Measurements from ENCODE around the gene TEX22.

The TEX22 gene

DNA sequence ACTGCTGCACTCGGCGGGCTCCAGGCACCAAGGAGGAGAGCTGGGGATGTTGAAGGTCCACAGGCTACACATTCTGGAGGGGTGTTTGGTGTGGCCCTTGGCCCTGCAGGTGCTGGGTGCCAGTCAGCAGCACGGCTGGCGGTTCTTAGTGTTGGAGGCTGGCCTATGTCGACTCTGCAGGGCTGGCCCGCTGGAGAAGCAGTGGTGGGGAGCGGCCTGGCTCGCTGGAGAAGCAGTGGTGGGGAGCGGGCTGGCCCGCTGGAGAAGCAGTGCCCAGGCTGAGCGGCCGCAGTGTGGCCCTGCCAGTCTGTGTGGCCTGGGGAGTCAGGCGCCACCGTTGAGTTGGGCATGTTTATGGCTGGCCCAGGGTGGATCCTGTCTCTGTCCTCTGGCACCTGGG is 48.6 kb downstream of the TEX22 start:
- no peak overlapping the region for H3K27ac ChIP-seq (ENCODE audit: low read depth, low read length)
- no peaks in the 10 kb centered on the region for H3K9me2 ChIP-seq (replicated peaks; ENCODE audit: control insufficient read depth, low read length)
- no peaks in the 10 kb centered on the region for H3K4me1 ChIP-seq (ENCODE audit: control insufficient read depth, low read length)
- no peak for TF ChIP-seq EZH2phosphoT487 (IDR thresholded peaks at IDR 0.05; ENCODE audit: borderline replicate concordance, low read length)
- TF ChIP-seq, protein P1, sequence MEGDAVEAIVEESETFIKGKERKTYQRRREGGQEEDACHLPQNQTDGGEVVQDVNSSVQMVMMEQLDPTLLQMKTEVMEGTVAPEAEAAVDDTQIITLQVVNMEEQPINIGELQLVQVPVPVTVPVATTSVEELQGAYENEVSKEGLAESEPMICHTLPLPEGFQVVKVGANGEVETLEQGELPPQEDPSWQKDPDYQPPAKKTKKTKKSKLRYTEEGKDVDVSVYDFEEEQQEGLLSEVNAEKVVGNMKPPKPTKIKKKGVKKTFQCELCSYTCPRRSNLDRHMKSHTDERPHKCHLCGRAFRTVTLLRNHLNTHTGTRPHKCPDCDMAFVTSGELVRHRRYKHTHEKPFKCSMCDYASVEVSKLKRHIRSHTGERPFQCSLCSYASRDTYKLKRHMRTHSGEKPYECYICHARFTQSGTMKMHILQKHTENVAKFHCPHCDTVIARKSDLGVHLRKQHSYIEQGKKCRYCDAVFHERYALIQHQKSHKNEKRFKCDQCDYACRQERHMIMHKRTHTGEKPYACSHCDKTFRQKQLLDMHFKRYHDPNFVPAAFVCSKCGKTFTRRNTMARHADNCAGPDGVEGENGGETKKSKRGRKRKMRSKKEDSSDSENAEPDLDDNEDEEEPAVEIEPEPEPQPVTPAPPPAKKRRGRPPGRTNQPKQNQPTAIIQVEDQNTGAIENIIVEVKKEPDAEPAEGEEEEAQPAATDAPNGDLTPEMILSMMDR (IDR thresholded peaks at IDR 0.05; ENCODE audit: low read depth, low read length, poor library complexity, severe bottlenecking), result no peak
- no peak overlapping the region for H3K4me2 ChIP-seq (ENCODE audit: low read length)
- peaks cover 16% of the 10 kb centered on the region for H3K79me2 ChIP-seq (ENCODE audit: control insufficient read depth, low read length)
- no peak overlapping the region for H3K4me3 ChIP-seq (ENCODE audit: low read length)
- no peaks in the 10 kb centered on the region for H3K27me3 ChIP-seq (ENCODE audit: control insufficient read depth, low read length)
- H4K20me1 ChIP-seq (ENCODE audit: control insufficient read depth, insufficient read depth, low read depth, low read length), result 0 out of 2 replicates have a peak, but pooled peaks cover 3% of the 10 kb centered on the region
- peaks cover 45% of the 10 kb centered on the region for H3K36me3 ChIP-seq (ENCODE audit: control insufficient read depth, low read length)
- no peaks in the 10 kb centered on the region for H3F3A ChIP-seq (ENCODE audit: control insufficient read depth, insufficient read depth)
- no peaks in the 10 kb centered on the region for H3K9me3 ChIP-seq (ENCODE audit: control insufficient read depth, insufficient read depth, low read length)

DNA sequence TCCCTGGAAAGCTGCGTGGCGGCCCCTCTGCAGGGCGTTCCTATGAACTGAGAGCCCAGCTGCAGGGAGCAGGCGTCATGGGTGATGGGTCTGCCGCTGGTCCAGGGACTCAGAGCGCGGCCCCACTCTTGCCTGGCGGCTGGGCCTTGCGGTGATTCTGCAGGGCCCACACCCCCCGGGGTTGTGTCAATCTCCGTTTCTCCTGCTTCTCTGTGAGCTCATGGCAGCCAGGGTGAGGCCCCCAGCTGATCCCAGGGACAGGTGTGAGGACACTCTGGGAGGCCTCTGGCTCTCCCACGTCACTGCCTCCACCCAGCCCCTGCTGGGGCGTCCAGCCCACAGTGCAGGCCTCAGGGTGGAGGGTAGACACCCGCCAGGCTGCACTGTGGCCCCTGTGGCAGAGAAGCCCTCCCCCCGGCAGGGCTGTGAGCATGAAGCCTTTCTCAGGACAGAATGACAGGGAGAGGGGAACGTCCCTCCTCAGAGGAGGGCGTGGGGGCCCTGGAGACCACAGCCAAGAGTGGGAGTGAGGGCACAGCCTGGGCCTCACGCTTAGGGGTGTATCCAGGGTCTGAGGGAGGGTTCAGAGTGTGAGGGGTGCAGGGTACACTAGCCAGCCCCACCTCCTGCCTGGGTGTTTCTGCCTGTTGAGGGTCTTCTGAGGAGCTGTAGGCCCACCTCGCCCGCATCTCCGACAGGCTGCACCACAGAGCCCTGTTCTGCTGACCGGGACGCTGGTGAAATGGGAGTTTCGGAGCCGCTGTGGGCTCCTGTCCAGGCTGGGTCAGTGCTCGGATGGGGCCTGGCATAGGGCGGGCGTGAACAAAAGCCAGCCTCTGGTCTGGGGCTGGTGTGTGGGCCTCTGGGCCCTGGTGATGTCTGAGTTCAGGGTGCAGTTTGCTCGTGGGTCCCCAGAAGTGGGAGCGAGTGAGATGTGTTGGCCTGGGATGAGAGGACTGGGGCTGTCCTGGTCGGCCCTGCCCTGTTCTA is 49.6 kb downstream of the TEX22 start:
- H3K27me3 ChIP-seq (ENCODE audit: control insufficient read depth, low read length), result no peaks in the 10 kb centered on the region
- H3K4me1 ChIP-seq (ENCODE audit: control insufficient read depth, low read length), result no peaks in the 10 kb centered on the region
- H3K79me2 ChIP-seq (ENCODE audit: control insufficient read depth, low read length), result peaks cover 14% of the 10 kb centered on the region
- H3K36me3 ChIP-seq (ENCODE audit: control insufficient read depth, low read length), result peaks cover 44% of the 10 kb centered on the region
- no peak overlapping the region for H3K4me3 ChIP-seq (ENCODE audit: low read length)
- H3K9me2 ChIP-seq (replicated peaks; ENCODE audit: control insufficient read depth, low read length), result no peaks in the 10 kb centered on the region
- TF ChIP-seq, protein P1 (IDR thresholded peaks at IDR 0.05; ENCODE audit: low read depth, low read length, poor library complexity, severe bottlenecking), result no peak
- TF ChIP-seq EZH2phosphoT487 (IDR thresholded peaks at IDR 0.05; ENCODE audit: borderline replicate concordance, low read length), result no peak
- H3F3A ChIP-seq (ENCODE audit: control insufficient read depth, insufficient read depth), result no peaks in the 10 kb centered on the region
- no peak overlapping the region for H3K27ac ChIP-seq (ENCODE audit: low read depth, low read length)
- H4K20me1 ChIP-seq (ENCODE audit: control insufficient read depth, insufficient read depth, low read depth, low read length), result 0 out of 2 replicates have a peak, but pooled peaks cover 1% of the 10 kb centered on the region
- no peak overlapping the region for H3K4me2 ChIP-seq (ENCODE audit: low read length)
- H3K9me3 ChIP-seq (ENCODE audit: control insufficient read depth, insufficient read depth, low read length), result no peaks in the 10 kb centered on the region

DNA sequence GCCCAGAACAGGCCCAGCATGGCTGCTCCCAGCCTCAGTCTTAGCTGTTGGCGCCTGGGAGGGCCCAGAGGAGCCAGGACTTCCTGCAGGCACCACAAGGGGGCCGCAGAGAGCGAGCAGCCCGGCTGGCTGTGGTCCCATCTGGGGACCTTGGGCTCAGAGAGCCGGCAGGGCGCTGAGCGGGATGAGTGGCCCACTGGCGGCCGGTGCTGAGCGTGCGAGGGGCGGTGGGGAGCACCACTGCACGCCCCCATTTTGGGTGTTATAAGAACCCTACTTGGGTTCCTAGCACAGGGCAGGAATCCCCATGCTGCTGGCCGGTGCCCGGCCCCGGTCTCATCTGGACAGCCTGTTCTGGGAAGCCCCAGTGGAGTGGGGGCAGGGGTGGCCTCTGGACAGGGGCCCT is 50.4 kb downstream of the TEX22 start:
- Histone ChIP-seq H3K27ac (ENCODE audit: low read depth, low read length) (no peak overlapping the region), H3K27me3 (ENCODE audit: control insufficient read depth, low read length) (no peaks in the 10 kb centered on the region), H3K9me3 (ENCODE audit: control insufficient read depth, insufficient read depth, low read length) (no peaks in the 10 kb centered on the region), H3K4me3 (ENCODE audit: low read length) (no peak overlapping the region), H3F3A (ENCODE audit: control insufficient read depth, insufficient read depth) (no peaks in the 10 kb centered on the region), H4K20me1 (ENCODE audit: control insufficient read depth, insufficient read depth, low read depth, low read length) (no peaks in the 10 kb centered on the region), H3K79me2 (ENCODE audit: control insufficient read depth, low read length) (peaks cover 14% of the 10 kb centered on the region), H3K4me2 (ENCODE audit: low read length) (no peak overlapping the region), H3K4me1 (ENCODE audit: control insufficient read depth, low read length) (no peaks in the 10 kb centered on the region), H3K9me2 (replicated peaks; ENCODE audit: control insufficient read depth, low read length) (no peaks in the 10 kb centered on the region), H3K36me3 (ENCODE audit: control insufficient read depth, low read length) (peaks cover 42% of the 10 kb centered on the region)
- TF ChIP-seq, protein P1 (IDR thresholded peaks at IDR 0.05; ENCODE audit: low read depth, low read length, poor library complexity, severe bottlenecking), result peak; percentile 80
- no peak for TF ChIP-seq EZH2phosphoT487 (IDR thresholded peaks at IDR 0.05; ENCODE audit: borderline replicate concordance, low read length)
